Epithelial cell of esophagus (primary cell): Measurements from ENCODE around the gene SRRM5.

Experiments
- DNase-seq: peaks from one replicate; pipeline ENCODE4 v3.0.0; 2010; ENCODE audit warnings: low read depth
- H3K4me3 ChIP-seq: 2 replicates; pipeline ENCODE4 v1.5.1; 2011; ENCODE audit warnings: mild to moderate bottlenecking, low read length, control low read depth
- TF ChIP-seq, protein P1 (sequence below): IDR thresholded peaks from 2 replicates; pipeline ENCODE4 v1.5.1; 2011; ENCODE audit warnings: low read depth, mild to moderate bottlenecking, low read length, control low read depth, inconsistent platforms; ENCODE audit not compliant: insufficient read depth; ENCODE audit errors: missing control alignments

The SRRM5 gene

DNA sequence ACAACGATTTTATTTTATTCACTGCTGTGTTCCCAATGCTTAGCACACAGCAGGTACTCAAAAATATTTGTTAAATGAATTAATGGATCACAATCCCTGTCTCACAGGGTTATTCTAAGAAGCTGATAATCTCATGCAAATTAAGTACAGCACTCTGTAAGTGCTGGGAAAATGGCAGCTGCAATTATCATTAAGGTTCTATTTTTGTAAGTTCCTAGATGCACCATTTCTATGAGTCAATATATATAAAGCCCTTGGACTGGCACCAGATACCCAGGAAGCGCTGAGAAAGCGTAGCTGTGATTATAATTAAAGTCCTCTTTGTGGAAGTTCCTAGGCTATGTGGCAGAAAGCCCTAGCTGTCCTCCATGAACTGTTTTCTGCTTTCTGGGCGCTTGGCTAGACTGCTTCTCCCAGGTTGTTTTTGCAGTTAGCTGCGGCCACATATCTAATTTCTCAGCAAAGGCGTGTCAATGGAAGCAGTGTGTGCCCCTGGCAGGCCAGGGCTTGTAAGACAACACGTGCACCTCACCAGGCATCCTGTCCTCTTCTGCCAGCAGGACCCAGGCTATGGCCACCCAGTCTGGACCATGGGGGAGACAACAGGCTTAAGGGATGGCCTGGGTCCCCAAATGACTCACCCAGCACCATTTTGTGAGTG, 5.2 kb upstream of the SRRM5 start:
- peak; percentile 69 for DNase-seq
- TF ChIP-seq, protein P1, sequence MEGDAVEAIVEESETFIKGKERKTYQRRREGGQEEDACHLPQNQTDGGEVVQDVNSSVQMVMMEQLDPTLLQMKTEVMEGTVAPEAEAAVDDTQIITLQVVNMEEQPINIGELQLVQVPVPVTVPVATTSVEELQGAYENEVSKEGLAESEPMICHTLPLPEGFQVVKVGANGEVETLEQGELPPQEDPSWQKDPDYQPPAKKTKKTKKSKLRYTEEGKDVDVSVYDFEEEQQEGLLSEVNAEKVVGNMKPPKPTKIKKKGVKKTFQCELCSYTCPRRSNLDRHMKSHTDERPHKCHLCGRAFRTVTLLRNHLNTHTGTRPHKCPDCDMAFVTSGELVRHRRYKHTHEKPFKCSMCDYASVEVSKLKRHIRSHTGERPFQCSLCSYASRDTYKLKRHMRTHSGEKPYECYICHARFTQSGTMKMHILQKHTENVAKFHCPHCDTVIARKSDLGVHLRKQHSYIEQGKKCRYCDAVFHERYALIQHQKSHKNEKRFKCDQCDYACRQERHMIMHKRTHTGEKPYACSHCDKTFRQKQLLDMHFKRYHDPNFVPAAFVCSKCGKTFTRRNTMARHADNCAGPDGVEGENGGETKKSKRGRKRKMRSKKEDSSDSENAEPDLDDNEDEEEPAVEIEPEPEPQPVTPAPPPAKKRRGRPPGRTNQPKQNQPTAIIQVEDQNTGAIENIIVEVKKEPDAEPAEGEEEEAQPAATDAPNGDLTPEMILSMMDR = no peak
- H3K4me3 ChIP-seq = no peak overlapping the region

DNA sequence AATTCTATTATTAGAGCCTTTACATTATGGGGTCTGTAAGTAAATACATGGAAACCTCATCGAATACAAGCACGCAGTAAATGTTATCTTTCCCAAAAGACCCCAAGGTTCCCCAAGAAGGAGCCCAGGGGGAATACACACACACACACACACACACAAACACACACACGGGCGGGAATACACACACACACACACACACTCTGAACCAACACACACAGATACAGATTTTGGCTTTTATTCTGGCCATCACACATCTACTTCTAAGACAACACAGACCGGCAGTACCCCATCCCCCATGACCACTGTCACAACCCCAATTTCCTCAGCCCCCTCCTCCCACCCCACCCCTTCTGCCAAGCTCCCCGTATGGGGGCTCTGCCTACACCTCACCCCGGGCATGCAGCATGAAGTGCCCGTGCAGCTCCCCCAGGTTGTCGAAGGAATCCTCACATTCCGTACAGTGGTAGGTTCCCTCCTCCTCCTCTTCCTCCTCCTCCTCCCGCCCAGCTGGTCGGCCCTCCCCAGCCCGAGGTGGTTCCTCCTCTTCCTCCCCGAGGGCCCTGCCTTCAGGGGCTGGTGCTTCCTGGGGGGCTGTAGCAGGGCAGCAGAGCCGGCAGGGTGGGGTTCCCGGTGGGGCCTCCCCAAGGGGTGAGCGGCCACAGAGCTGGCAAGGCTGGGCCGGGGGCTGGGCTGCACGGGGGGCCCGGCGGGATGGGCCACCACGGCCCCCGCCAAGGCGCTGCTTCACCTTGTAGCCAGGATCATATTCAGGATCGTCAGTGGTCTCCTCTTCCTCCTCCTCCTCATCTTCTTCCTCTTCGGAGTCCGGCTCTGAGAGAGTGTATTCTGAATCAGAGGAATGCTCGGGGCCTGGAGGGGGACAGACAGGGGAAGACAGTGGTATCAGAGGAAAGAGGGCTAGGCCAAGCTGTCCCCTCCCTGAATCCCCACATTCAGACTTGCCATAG, 4.4 kb upstream of the SRRM5 start:
- no peak for DNase-seq
- no peak overlapping the region for H3K4me3 ChIP-seq
- TF ChIP-seq, protein P1 = no peak

DNA sequence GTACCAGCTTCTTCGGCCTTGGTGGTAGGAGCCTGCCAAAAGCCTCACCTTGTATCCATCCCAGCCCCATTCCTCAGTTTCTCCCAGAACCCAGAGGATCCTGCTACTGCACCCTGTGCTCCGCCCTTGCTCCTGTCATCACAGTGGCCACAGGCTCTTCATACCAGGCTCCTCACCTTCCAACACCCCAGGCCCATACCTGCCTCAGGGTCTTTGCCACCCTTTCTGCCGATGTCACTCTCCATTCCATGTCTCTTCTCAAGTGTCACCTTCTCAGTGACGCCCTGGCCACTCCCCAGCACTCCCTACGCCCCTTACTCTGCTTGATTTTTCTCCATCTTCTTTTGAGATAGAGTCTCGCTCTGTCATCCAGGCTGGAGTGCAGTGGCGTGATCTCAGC, 2.0 kb upstream of the SRRM5 start:
- TF ChIP-seq, protein P1 = no peak
- DNase-seq = no peak
- no peak overlapping the region for H3K4me3 ChIP-seq

DNA sequence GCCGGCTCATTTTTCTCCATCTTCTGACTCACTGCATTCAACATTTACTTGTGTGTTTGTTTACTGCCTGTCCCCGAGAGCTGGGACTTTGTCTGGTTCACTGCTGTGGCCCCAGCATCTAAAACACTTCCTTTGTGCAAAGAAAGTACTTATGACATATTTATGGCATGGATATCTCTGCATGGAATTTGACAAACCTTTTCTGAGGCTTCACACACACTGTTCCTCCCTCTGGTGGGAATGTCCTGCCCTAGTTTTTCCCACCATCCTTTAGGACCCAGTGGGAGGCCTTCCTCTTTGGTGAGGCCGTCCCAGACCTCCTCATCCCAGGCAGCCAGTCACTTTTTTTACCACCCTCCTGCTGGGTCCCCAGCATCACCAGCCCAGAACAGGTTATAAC, 1.4 kb upstream of the SRRM5 start:
- no peak for DNase-seq
- TF ChIP-seq, protein P1 = no peak
- H3K4me3 ChIP-seq = no peak overlapping the region

DNA sequence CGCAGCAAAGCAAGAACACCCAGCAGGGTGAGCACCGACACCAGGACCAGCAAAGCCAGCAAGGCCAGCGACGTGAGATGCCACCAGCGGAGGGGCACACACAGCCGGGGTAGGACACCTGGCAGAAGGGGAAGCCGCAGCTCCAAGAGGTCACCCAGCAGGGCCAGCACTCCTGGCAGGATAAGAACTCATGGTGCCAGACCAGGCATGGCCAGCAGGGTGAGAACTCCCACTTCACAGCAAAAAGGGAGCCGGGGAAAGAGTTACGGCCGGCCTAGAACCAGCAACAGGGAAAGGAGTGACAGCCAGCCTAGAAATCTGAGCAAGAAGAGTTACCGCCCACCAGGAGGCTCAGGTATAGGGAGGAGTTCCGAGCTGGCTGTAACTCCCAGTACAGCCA, 486 bp downstream of the SRRM5 start:
- TF ChIP-seq, protein P1 = no peak
- no peak for DNase-seq
- H3K4me3 ChIP-seq = no peak overlapping the region

DNA sequence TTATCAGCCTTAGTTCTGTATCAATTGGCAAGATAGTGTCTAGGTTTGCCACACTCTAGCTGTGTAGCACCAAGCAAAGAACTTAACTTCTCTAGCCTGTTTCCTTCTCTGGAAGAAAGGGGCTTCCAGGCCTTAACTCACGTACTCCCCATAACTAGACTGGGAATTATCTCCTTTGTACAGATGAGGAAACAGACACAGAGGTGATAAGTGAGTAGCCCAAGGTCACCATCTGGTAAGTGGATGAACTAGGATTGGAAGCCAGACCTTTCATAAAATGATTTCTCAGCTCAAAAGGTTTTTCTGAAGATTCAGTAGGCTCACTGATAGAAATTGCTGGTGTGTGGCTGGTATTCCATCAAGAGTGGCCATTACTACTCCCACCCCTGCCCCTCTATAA, 4.4 kb downstream of the SRRM5 start:
- no peak for DNase-seq
- TF ChIP-seq, protein P1 = no peak
- H3K4me3 ChIP-seq = no peak overlapping the region
